SK-N-SH treated with all-trans-retinoic acid at 6 μM for 48 hours (cell line): ENCODE measurements around the gene SLC25A41.

Experiments
- ATAC-seq: fragments of 200-7000 bp; cut with Tn5 transposase; 3 replicates; pipeline ENCODE4 v1.9.1; 2020; ENCODE audit warnings: mild to moderate bottlenecking, moderate library complexity
- ARNTL ChIP-seq: fragments of 450-650 bp; formaldehyde crosslinking; IDR thresholded peaks from 2 replicates; pipeline ENCODE4 v1.5.0; 2020; ENCODE audit warnings: low read depth, mild to moderate bottlenecking, moderate library complexity, borderline replicate concordance
- BACH2 ChIP-seq: fragments of 250-450 bp; sonication (Bioruptor Pico); IDR thresholded peaks from 2 replicates; pipeline ENCODE4 v1.9.0; 2021; ENCODE audit warnings: mild to moderate bottlenecking, borderline replicate concordance
- CSDC2 ChIP-seq: fragments of 250-450 bp; sonication (Bioruptor Pico); IDR thresholded peaks from 2 replicates; pipeline ENCODE4 v1.5.0; 2020; ENCODE audit warnings: mild to moderate bottlenecking, moderate library complexity
- CSRNP3 ChIP-seq: fragments of 250-450 bp; sonication (Bioruptor Pico); IDR thresholded peaks from 2 replicates; pipeline ENCODE4 v1.5.1; 2021; ENCODE audit warnings: mild to moderate bottlenecking, moderate library complexity
- ESRRG ChIP-seq: fragments of 250-450 bp; sonication (Bioruptor Pico); IDR thresholded peaks from 2 replicates; pipeline ENCODE4 v1.6.1; 2021; ENCODE audit warnings: mild to moderate bottlenecking
- GLIS3 ChIP-seq: fragments of 250-450 bp; sonication (Bioruptor Pico); IDR thresholded peaks from 2 replicates; pipeline ENCODE4 v1.5.0; 2020; ENCODE audit warnings: mild to moderate bottlenecking, moderate library complexity
- ISL1 ChIP-seq: fragments of 250-450 bp; sonication (Bioruptor Pico); IDR thresholded peaks from 2 replicates; pipeline ENCODE4 v2.1.2; 2022; ENCODE audit warnings: mild to moderate bottlenecking, moderate library complexity
- OSR1 ChIP-seq: fragments of 250-450 bp; sonication (Bioruptor Pico); IDR thresholded peaks from 2 replicates; pipeline ENCODE4 v1.8.0; 2022; ENCODE audit warnings: moderate library complexity, mild to moderate bottlenecking, inconsistent platforms
- PATZ1 ChIP-seq: fragments of 250-450 bp; sonication (Bioruptor Pico); IDR thresholded peaks from 2 replicates; pipeline ENCODE4 v1.8.0; 2020; ENCODE audit warnings: mild to moderate bottlenecking, moderate library complexity, borderline replicate concordance
- POU6F1 ChIP-seq: fragments of 250-450 bp; sonication (Bioruptor Pico); IDR thresholded peaks from 2 replicates; pipeline ENCODE4 v1.8.0; 2021; ENCODE audit warnings: low read depth, mild to moderate bottlenecking, moderate library complexity, borderline replicate concordance
- PPARA ChIP-seq: fragments of 250-450 bp; sonication (Bioruptor Pico); IDR thresholded peaks from 2 replicates; pipeline ENCODE4 v1.5.0; 2020; ENCODE audit warnings: mild to moderate bottlenecking, borderline replicate concordance
- RARB ChIP-seq: fragments of 250-450 bp; sonication (Bioruptor Pico); IDR thresholded peaks from 2 replicates; pipeline ENCODE4 v1.8.0; 2021; ENCODE audit warnings: mild to moderate bottlenecking, moderate library complexity
- SNAI2 ChIP-seq: fragments of 250-450 bp; sonication (Bioruptor Pico); IDR thresholded peaks from 2 replicates; pipeline ENCODE4 v1.5.0; 2020; ENCODE audit warnings: mild to moderate bottlenecking, moderate library complexity
- TCF4 ChIP-seq: fragments of 250-450 bp; sonication (Bioruptor Pico); IDR thresholded peaks from 2 replicates; pipeline ENCODE4 v1.8.0; 2021; ENCODE audit warnings: mild to moderate bottlenecking, moderate library complexity, borderline replicate concordance
- TOX ChIP-seq: fragments of 250-450 bp; sonication (Bioruptor Pico); IDR thresholded peaks from 2 replicates; pipeline ENCODE4 v1.8.0; 2021; ENCODE audit warnings: mild to moderate bottlenecking, moderate library complexity, borderline replicate concordance
- TSHZ2 ChIP-seq: fragments of 250-450 bp; sonication (Bioruptor Pico); IDR thresholded peaks from 2 replicates; pipeline ENCODE4 v1.5.0; 2020; ENCODE audit warnings: mild to moderate bottlenecking, moderate library complexity
- ZC3H10 ChIP-seq: fragments of 250-450 bp; sonication (Bioruptor Pico); IDR thresholded peaks from 2 replicates; pipeline ENCODE4 v1.5.1; 2021; ENCODE audit warnings: mild to moderate bottlenecking, moderate library complexity
- ZFP3 ChIP-seq: fragments of 250-450 bp; sonication (Bioruptor Pico); IDR thresholded peaks from 2 replicates; pipeline ENCODE4 v1.5.0; 2020; ENCODE audit warnings: mild to moderate bottlenecking, moderate library complexity
- ZFP30 ChIP-seq: fragments of 450-650 bp; formaldehyde crosslinking; IDR thresholded peaks from 2 replicates; pipeline ENCODE4 v1.5.0; 2022; ENCODE audit warnings: mild to moderate bottlenecking, moderate library complexity
- ZNF565 ChIP-seq: fragments of 450-650 bp; formaldehyde crosslinking; conservative IDR thresholded peaks from 2 replicates; pipeline ENCODE4 v1.5.0; 2020; ENCODE audit warnings: low read depth, mild to moderate bottlenecking, moderate library complexity
- ZNF70 ChIP-seq: fragments of 450-650 bp; formaldehyde crosslinking; IDR thresholded peaks from 2 replicates; pipeline ENCODE4 v1.5.0; 2020; ENCODE audit warnings: mild to moderate bottlenecking, moderate library complexity
- ZNF8 ChIP-seq: fragments of 450-650 bp; formaldehyde crosslinking; IDR thresholded peaks from 2 replicates; pipeline ENCODE4 v1.5.0; 2020; ENCODE audit warnings: mild to moderate bottlenecking, moderate library complexity
- TF ChIP-seq, protein P1 (sequence below): fragments of 250-450 bp; sonication (Bioruptor Pico); IDR thresholded peaks from 2 replicates; pipeline ENCODE4 v1.5.1; 2020; ENCODE audit warnings: low read depth, mild to moderate bottlenecking, moderate library complexity

The SLC25A41 gene

GRCh38 chr19:6413291-6413690 lies 20.3 kb downstream of the SLC25A41 start:
- no peak for ATAC-seq
- TF ChIP-seq ZFP30 (CRISPR knock-in tag): no peak
- no peak for TF ChIP-seq TCF4 (CRISPR knock-in tag)
- no peak for TF ChIP-seq RARB
- TF ChIP-seq ZFP3 (CRISPR knock-in tag): no peak
- no peak for TF ChIP-seq ESRRG (CRISPR knock-in tag)
- TF ChIP-seq PPARA: no peak
- TF ChIP-seq ZNF8: no peak
- no peak for TF ChIP-seq CSRNP3
- no peak for TF ChIP-seq ZC3H10
- no peak for TF ChIP-seq BACH2 (CRISPR knock-in tag)
- TF ChIP-seq ZNF70 (CRISPR knock-in tag): no peak
- TF ChIP-seq OSR1 (CRISPR knock-in tag): no peak
- TF ChIP-seq GLIS3 (CRISPR knock-in tag): no peak
- TF ChIP-seq, protein P1, sequence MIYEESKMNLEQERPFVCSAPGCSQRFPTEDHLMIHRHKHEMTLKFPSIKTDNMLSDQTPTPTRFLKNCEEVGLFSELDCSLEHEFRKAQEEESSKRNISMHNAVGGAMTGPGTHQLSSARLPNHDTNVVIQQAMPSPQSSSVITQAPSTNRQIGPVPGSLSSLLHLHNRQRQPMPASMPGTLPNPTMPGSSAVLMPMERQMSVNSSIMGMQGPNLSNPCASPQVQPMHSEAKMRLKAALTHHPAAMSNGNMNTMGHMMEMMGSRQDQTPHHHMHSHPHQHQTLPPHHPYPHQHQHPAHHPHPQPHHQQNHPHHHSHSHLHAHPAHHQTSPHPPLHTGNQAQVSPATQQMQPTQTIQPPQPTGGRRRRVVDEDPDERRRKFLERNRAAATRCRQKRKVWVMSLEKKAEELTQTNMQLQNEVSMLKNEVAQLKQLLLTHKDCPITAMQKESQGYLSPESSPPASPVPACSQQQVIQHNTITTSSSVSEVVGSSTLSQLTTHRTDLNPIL (CRISPR knock-in tag): no peak
- TF ChIP-seq ISL1 (CRISPR knock-in tag): no peak
- TF ChIP-seq ARNTL (CRISPR knock-in tag): no peak
- no peak for TF ChIP-seq PATZ1 (CRISPR knock-in tag)
- TF ChIP-seq CSDC2 (CRISPR knock-in tag): no peak
- no peak for TF ChIP-seq TOX (CRISPR knock-in tag)

DNA sequence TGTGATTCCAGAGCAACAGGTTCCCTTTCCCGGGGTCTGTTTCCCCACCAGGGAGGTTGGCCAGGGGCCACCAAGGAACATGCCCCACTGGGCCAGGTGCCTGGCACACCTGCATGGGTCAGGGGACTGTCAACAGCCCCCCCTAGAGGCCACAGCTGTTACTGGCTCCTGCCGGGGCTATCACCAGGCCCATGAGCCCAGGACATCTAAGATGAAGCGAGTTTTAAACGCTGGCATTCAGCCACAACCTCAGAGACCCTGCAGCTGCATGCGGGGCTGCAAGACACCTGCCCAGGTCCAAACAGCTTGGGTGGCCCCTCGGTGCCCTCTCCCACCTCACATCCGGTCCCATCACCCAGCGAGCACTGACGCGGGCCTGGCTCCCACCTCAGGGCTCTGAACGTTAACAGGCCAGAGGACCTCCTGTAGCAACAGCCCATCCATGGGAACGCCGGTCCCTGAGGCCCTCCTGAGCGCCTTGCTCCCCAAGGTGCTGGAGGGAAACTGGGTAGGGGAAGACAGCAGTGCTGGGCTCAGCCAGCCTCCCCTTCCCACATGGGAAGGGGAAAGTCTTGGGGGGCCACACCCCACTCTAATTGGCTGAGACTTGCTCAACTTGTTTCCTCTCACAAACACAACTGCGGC lies 21.0 kb downstream of the SLC25A41 start:
- ATAC-seq: peak; percentile 71
- no peak for TF ChIP-seq ZFP3 (CRISPR knock-in tag)
- no peak for TF ChIP-seq CSDC2 (CRISPR knock-in tag)
- no peak for TF ChIP-seq POU6F1
- TF ChIP-seq ARNTL (CRISPR knock-in tag): no peak
- no peak for TF ChIP-seq ZNF8
- no peak for TF ChIP-seq SNAI2
- TF ChIP-seq ZFP30 (CRISPR knock-in tag): no peak
- no peak for TF ChIP-seq ZNF70 (CRISPR knock-in tag)
- TF ChIP-seq CSRNP3: no peak
- no peak for TF ChIP-seq TCF4 (CRISPR knock-in tag)
- TF ChIP-seq TOX (CRISPR knock-in tag): no peak
- TF ChIP-seq ESRRG (CRISPR knock-in tag): no peak
- no peak for TF ChIP-seq PPARA
- no peak for TF ChIP-seq OSR1 (CRISPR knock-in tag)
- no peak for TF ChIP-seq RARB

DNA sequence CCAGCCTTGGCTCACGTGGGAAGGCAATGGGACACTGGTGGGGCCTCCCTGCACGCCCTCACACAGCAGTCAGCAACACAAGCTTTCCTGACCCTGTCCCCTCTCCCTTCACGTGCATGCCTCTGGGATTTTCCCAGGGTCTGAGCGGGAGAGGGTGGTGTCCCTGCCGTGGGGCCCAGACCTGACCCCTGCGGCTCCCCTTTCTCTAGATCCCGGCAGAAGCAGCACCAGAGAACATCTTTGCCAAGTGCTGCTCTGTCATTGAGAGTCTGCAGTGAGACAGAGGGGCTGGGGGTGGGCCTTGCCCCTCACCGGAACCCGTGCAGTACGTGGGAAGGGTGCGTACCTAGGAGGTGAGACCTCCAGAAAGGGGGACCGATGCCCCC lies 21.5 kb downstream of the SLC25A41 start:
- TF ChIP-seq ARNTL (CRISPR knock-in tag): no peak
- TF ChIP-seq SNAI2: no peak
- TF ChIP-seq ZNF8: no peak
- TF ChIP-seq, protein P1 (CRISPR knock-in tag): no peak
- TF ChIP-seq TCF4 (CRISPR knock-in tag): no peak
- no peak for TF ChIP-seq ZNF565 (CRISPR knock-in tag)
- no peak for TF ChIP-seq GLIS3 (CRISPR knock-in tag)
- no peak for TF ChIP-seq ESRRG (CRISPR knock-in tag)
- TF ChIP-seq ZNF70 (CRISPR knock-in tag): no peak
- no peak for TF ChIP-seq ISL1 (CRISPR knock-in tag)
- TF ChIP-seq OSR1 (CRISPR knock-in tag): no peak
- no peak for TF ChIP-seq TSHZ2 (CRISPR knock-in tag)
- ATAC-seq: peak; percentile 23
